Measurements from ENCODE around the gene PAK1.
"Not testable (repeated sequence)": the region's sequence is repeated elsewhere in the genome, so short reads cannot be mapped to it uniquely, and the experiment has no call there.

PAK1 gene

GRCh38 chr11:77300695-77301094, 173.2 kb downstream of the PAK1 start:
- no peak for DNase-seq

GRCh38 chr11:77300028-77300427, 173.9 kb downstream of the PAK1 start:
- not testable (repeated sequence) for DNase-seq

GRCh38 chr11:77299528-77299993, 174.3 kb downstream of the PAK1 start:
- DNase-seq = no peak

GRCh38 chr11:77294040-77294439, 179.9 kb downstream of the PAK1 start:
- DNase-seq = no peak

- DNase-seq = no peak
Measured at GRCh38 chr11:77289737-77290136, 184.2 kb downstream of the PAK1 start.

GRCh38 chr11:77287615-77288273, 186.2 kb downstream of the PAK1 start:
- no peak for DNase-seq

GRCh38 chr11:77287136-77287535, 186.8 kb downstream of the PAK1 start:
- DNase-seq = no peak

GRCh38 chr11:77284476-77285468, 189.1 kb downstream of the PAK1 start:
- DNase-seq = no peak

- no peak for DNase-seq
Measured at GRCh38 chr11:77283101-77283500, 190.8 kb downstream of the PAK1 start.

GRCh38 chr11:77278595-77279506, 195.0 kb downstream of the PAK1 start:
- DNase-seq = no peak

- DNase-seq = no peak
Measured at GRCh38 chr11:77276271-77276670, 197.6 kb downstream of the PAK1 start.

Measured in NCI-H526 treated with DMSO at 0.1 percent for 48 hours (cell line).